Stomach smooth muscle (tissue), 2 donors: ENCODE measurements around the gene LUC7L3.
"Not testable (repeated sequence)": the region's sequence is repeated elsewhere in the genome, so short reads cannot be mapped to it uniquely, and the experiment has no call there.

Experiments
- H3K27ac ChIP-seq: one replicate; pipeline ENCODE4 v1.7.0; 2013; ENCODE audit warnings: mild to moderate bottlenecking, low read length, inconsistent platforms
- H3K27me3 ChIP-seq, 2 donors: one replicate each; pipeline ENCODE4 v1.7.0; 2013; ENCODE audit warnings: low read length in 2 of 2; ENCODE audit not compliant: insufficient read depth in 2 of 2, control insufficient read depth in 1 of 2
- H3K36me3 ChIP-seq, 2 donors: one replicate each; pipeline ENCODE4 v1.7.0; 2013; ENCODE audit warnings: low read length in 2 of 2; ENCODE audit not compliant: control insufficient read depth in 2 of 2, insufficient read depth in 2 of 2
- H3K4me1 ChIP-seq: one replicate; pipeline ENCODE4 v1.7.0; 2013; ENCODE audit warnings: low read length; ENCODE audit not compliant: control insufficient read depth, insufficient read depth
- H3K4me3 ChIP-seq, 2 donors: one replicate each; pipeline ENCODE4 v1.7.0; 2013; ENCODE audit warnings: low read length in 2 of 2
- H3K9ac ChIP-seq, 2 donors: one replicate each; pipeline ENCODE4 v1.7.0; 2013; ENCODE audit warnings: low read length in 2 of 2, mild to moderate bottlenecking in 1 of 2
- H3K9me3 ChIP-seq, 2 donors: one replicate each; pipeline ENCODE4 v1.7.0; 2013; ENCODE audit warnings: low read length in 2 of 2; ENCODE audit not compliant: control insufficient read depth in 2 of 2
- donor health status: healthy.
- donor health status: Pancreatic carcinoma.

Gene LUC7L3

DNA sequence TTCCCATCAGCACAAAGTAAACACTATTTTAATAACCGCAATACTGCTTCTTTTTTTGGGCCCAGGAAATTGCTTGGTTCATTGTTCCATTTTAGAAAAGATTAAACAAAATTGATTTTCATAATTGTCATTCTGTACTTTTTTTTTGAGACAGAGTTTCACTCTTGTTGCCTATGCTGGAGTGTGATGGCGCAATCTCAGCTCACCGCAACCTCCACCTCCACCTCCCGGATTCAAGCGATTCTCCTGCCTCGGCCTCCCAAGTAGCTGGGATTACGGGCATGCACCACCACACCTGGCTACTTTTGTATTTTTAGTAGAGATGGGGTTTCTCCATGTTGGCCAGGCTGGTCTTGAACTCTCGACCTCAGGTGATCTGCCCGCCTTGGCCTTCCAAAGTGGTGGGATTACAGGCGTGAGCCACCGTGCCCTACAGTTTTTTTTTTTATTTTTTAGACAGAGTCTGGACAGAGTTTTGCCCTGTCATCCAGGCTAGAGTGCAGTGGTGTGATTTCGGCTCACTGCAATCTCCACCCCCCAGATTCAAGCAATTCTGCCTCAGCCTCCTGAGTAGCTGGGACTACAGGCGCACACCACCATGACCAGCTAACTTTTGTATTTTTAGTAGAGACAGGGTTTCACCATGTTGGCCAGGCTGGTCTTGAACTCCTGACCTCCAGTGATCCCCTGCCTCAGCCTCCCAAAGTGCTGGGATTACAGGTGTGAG is 85.5 kb downstream of the LUC7L3 start:
- H3K9ac ChIP-seq, H3K27me3 ChIP-seq, H3K27ac ChIP-seq, H3K9me3 ChIP-seq, H3K4me3 ChIP-seq, H3K36me3 ChIP-seq, H3K4me1 ChIP-seq: not testable (repeated sequence)

DNA sequence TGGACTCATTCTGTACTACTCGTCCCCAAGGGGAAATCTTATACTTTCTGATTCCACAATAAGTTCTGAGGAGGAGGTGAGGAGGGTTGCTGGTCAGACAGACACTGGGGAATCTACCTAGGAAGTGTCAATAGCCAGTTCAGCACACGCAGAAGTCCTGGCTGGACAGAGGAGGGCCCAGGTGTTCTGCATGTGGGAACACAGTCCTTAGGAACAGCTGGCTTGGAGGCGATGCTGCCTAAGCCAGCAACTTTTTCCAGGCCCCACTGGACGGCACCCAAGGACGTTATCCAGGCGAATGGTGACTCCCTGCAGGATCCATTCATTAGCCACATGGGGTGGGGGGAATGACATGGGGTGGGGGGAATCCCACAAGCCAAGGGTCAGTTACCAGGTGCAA is 86.1 kb downstream of the LUC7L3 start:
- no peaks in the 10 kb centered on the region for H3K27me3 ChIP-seq
- no peaks in the 10 kb centered on the region for H3K36me3 ChIP-seq
- H3K4me3 ChIP-seq: no peak overlapping the region
- H3K27ac ChIP-seq: no peak overlapping the region
- no peaks in the 10 kb centered on the region for H3K9me3 ChIP-seq
- no peaks in the 10 kb centered on the region for H3K4me1 ChIP-seq
- H3K9ac ChIP-seq: no peak overlapping the region
